Panc1 (cell line): ENCODE data around the gene TECPR2. TPM values are rescaled to one million over a fixed set of nuclear protein-coding genes. Genes with fewer than 3 reads are reported as not detected.
A peak's percentile ranks its signal among the peaks of the same experiment; 100 is the strongest.

Experiments used
- ATAC-seq: fragments of 200-7000 bp; cut with Tn5 transposase; 2 replicates; pipeline ENCODE4 v1.9.1; 2020; ENCODE audit warnings: mild to moderate bottlenecking, moderate library complexity
- BruUV-seq: library from RNA; stranded (reverse); fragments of 400-500 nt; replicated peaks from 2 replicates; lab custom pipeline; 2021; lab: Mats Ljungman, UMichigan
- CTCF ChIA-PET: fragments of 300-600 bp; sonication (Branson Sonifier 250); formaldehyde crosslinking; loops from one replicate; lab custom pipeline; 2022; ENCODE audit warnings: antibody characterized with exemption; lab: Charles Lee
- POLR2A ChIA-PET: fragments of 300-600 bp; sonication (Branson Sonifier 250); formaldehyde crosslinking; loops from one replicate; lab custom pipeline; 2022; ENCODE audit warnings: antibody characterized with exemption; lab: Charles Lee
- DNase-seq: peaks from one replicate; pipeline ENCODE4 v3.0.0-alpha.2; 2010; ENCODE audit warnings: low read depth, low spot score
- H3K27ac ChIP-seq: 2 replicates; pipeline ENCODE4 v1.5.1; 2011; ENCODE audit warnings: mild to moderate bottlenecking, low read length, inconsistent platforms
- H3K27me3 ChIP-seq: fragments of 200-500 bp; sonication (Bioruptor generic); 2 replicates; pipeline ENCODE4 v1.6.0; 2014; ENCODE audit warnings: low read length, inconsistent platforms; ENCODE audit not compliant: control insufficient read depth, insufficient read depth
- H3K36me3 ChIP-seq: fragments of 200-500 bp; sonication (Bioruptor generic); 2 replicates; pipeline ENCODE4 v1.5.1; 2014; ENCODE audit warnings: inconsistent platforms, mild to moderate bottlenecking, low read length, moderate library complexity; ENCODE audit not compliant: control insufficient read depth, insufficient read depth
- H3K4me1 ChIP-seq: 2 replicates; pipeline ENCODE4 v1.5.1; 2011; ENCODE audit warnings: inconsistent platforms, mild to moderate bottlenecking, low read length, moderate library complexity; ENCODE audit not compliant: control insufficient read depth, insufficient read depth
- H3K4me3 ChIP-seq, 2 experiments: 2 replicates each; pipeline ENCODE4 v1.5.1; 2011 to 2012; ENCODE audit warnings: low read depth in 2 of 2, low read length in 2 of 2, mild to moderate bottlenecking in 2 of 2, inconsistent platforms in 1 of 2, moderate library complexity in 1 of 2
- H3K9me3 ChIP-seq: fragments of 200-500 bp; sonication (Bioruptor generic); 2 replicates; pipeline ENCODE4 v1.5.1; 2014; ENCODE audit warnings: low read depth, mild to moderate bottlenecking, inconsistent platforms, low read length, moderate library complexity; ENCODE audit not compliant: control insufficient read depth, insufficient read depth
- CTCF ChIP-seq: fragments of 450-650 bp; IDR thresholded peaks from 2 replicates; pipeline ENCODE4 v1.5.1; 2017; ENCODE audit warnings: mild to moderate bottlenecking
- POLR2AphosphoS5 ChIP-seq: IDR thresholded peaks from 2 replicates; pipeline ENCODE4 v1.6.1; 2012; ENCODE audit warnings: mild to moderate bottlenecking, low read depth, low read length, moderate library complexity
- REST ChIP-seq, 2 experiments: IDR thresholded peaks; 2 replicates each; pipeline ENCODE4 v1.6.1; 2011 to 2012; ENCODE audit warnings: low read depth in 2 of 2, control low read depth in 1 of 2, low read length in 1 of 2, mild to moderate bottlenecking in 1 of 2, moderate library complexity in 1 of 2; ENCODE audit not compliant: insufficient read depth in 1 of 2
- SIN3A ChIP-seq: IDR thresholded peaks from 2 replicates; pipeline ENCODE4 v1.6.1; 2012; ENCODE audit warnings: low read depth, mild to moderate bottlenecking, low read length, moderate library complexity, borderline replicate concordance; ENCODE audit not compliant: insufficient read depth
- TCF7L2 ChIP-seq: IDR thresholded peaks from 2 replicates; pipeline ENCODE4 v1.6.1; 2011; ENCODE audit warnings: mild to moderate bottlenecking, low read depth, low read length, inconsistent platforms
- in situ Hi-C: cut with HindIII; loops from 2 replicates; pipeline ENCODE4 v1.10.0; 2016; ENCODE audit warnings: low sequenced_read_pairs, low pct_unique_long_range_greater_than_20kb
- intact Hi-C: fragments of 100-400 bp; cut with micrococcal nuclease; formaldehyde crosslinking; loops from one replicate; pipeline ENCODE4 v1.10.0; 2022; ENCODE audit not compliant: unreplicated experiment
- total RNA-seq: library from RNA; stranded (reverse); gene quantifications from one replicate; pipeline ENCODE4 v1.2.1, GENCODE V29; 2021; ENCODE audit not compliant: unreplicated experiment

TECPR2 gene
- total RNA-seq, 1 experiment from 2014 or later = 15.5 TPM

DNA sequence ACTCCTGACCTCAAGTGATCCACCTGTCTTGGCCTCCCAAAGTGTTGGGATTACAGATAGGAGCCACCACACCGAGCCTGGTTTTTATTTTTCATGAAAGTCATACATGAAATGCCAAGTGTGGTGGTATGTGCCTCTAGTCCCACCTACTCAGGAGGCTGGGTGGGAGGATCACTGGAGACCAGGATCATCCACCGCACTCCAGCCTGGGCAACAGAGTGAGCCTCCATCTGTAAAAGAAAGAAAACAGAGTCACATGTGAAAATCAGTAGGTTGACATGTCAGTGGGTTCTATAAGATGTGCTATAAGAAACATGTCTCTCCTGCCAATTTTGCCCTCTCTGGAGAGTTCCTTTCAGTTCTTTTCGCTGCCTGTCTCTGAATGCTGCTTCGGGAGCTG is 118.6 kb downstream of the TECPR2 start:
- CTCF ChIA-PET = interaction anchor here (0.6 kb wide), 1 partner anchor 215 kb away, joined by 10 read pairs; no protein-coding TSS in a partner anchor
- in situ Hi-C loops = no loop called here
- no peaks in the 10 kb centered on the region; the same call in 1 of the 2 replicates for H3K4me1 ChIP-seq
- H3K27ac ChIP-seq = no peak overlapping the region
- no peak overlapping the region for H3K4me3 ChIP-seq
- H3K36me3 ChIP-seq = no peaks in the 10 kb centered on the region
- intact Hi-C loops = no loop called here
- DNase-seq = no peak
- POLR2A ChIA-PET = interaction anchor here (1.0 kb wide), 1 partner anchor 17 kb away, joined by 4 read pairs; no protein-coding TSS in a partner anchor
- peak; percentile 40; the same call in 1 of the 2 replicates for ATAC-seq
- no peaks in the 10 kb centered on the region for H3K27me3 ChIP-seq
- TF ChIP-seq CTCF (no peak), REST (IDR thresholded peaks at IDR 0.05; ENCODE audit: insufficient read depth in 1 of 2, low read depth in 2 of 2, low read length in 1 of 2) (no peak), TCF7L2 (no peak), SIN3A (no peak), POLR2AphosphoS5 (no peak)
- no peaks in the 10 kb centered on the region for H3K9me3 ChIP-seq
- no TSS peak for BruUV-seq

DNA sequence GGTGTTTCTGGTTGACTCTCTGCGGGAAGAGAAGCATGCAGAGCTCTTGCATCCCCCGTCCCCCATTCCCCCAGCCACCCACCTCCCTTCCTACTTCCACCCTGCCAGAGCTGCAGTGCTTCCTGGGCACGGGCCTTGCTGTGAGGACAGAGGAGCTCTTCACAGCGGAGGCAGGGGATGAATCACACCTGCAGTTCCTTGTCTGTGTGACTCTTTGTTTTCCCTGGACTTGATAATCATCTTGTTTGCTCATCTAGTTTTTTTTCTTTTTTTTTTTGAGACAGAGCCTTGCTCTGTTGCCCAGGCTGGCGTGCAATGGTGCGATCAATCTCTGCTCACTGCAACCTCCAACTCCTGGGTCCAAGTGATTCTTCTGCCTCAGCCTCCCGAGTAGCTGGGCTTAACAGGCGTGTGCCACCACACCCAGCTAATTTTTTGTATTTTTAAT is 119.1 kb downstream of the TECPR2 start:
- Histone ChIP-seq H3K9me3 (no peaks in the 10 kb centered on the region), H3K27me3 (no peaks in the 10 kb centered on the region), H3K4me3 (no peak overlapping the region), H3K27ac (no peak overlapping the region), H3K4me1 (no peaks in the 10 kb centered on the region; the same call in 1 of the 2 replicates), H3K36me3 (no peaks in the 10 kb centered on the region)
- DNase-seq (no peak), ATAC-seq (peak; percentile 85)
- ChIA-PET POLR2A (interaction anchor here (1.0 kb wide), 1 partner anchor 17 kb away, joined by 4 read pairs; no protein-coding TSS in a partner anchor), CTCF (interaction anchor here (0.6 kb wide), 1 partner anchor 215 kb away, joined by 10 read pairs; no protein-coding TSS in a partner anchor)
- TF ChIP-seq POLR2AphosphoS5 (no peak), CTCF (no peak), SIN3A (no peak), TCF7L2 (no peak)
- no TSS peak for BruUV-seq
- intact Hi-C loops (no loop called here), in situ Hi-C loops (no loop called here)
